OCI-LY1 (cell line): Measurements from ENCODE around the gene FOXN3.

Experiments used
- H2AFZ ChIP-seq: fragments of 200-600 bp; sonication (generic), shearing (Covaris generic); 2 replicates; pipeline ENCODE4 v1.6.0; 2014; ENCODE audit warnings: antibody characterized with exemption, mild to moderate bottlenecking, low read length
- H3F3A ChIP-seq: fragments of 200-600 bp; sonication (generic), shearing (Covaris generic); 2 replicates; pipeline ENCODE4 v1.6.0; 2014; ENCODE audit warnings: mild to moderate bottlenecking, antibody characterized with exemption, low read length, moderate library complexity; ENCODE audit not compliant: insufficient read depth
- H3K27ac ChIP-seq: fragments of 200-600 bp; sonication (generic); 2 replicates; pipeline ENCODE4 v1.5.1; 2014; ENCODE audit warnings: low read length, mixed run types, mild to moderate bottlenecking, low read depth; ENCODE audit not compliant: poor library complexity, severe bottlenecking
- H3K27me3 ChIP-seq: fragments of 200-600 bp; sonication (generic); 2 replicates; pipeline ENCODE4 v1.6.0; 2014; ENCODE audit warnings: antibody characterized with exemption, mild to moderate bottlenecking, low read length, moderate library complexity; ENCODE audit not compliant: insufficient read depth
- H3K36me3 ChIP-seq: fragments of 200-600 bp; sonication (generic); 2 replicates; pipeline ENCODE4 v1.6.1; 2014; ENCODE audit warnings: mild to moderate bottlenecking, antibody characterized with exemption, low read length, moderate library complexity, mixed read lengths; ENCODE audit not compliant: insufficient read depth
- H3K4me1 ChIP-seq: fragments of 200-600 bp; sonication (generic); 2 replicates; pipeline ENCODE4 v1.5.1; 2014; ENCODE audit warnings: mild to moderate bottlenecking, low read length, moderate library complexity; ENCODE audit not compliant: insufficient read depth, severe bottlenecking
- H3K4me2 ChIP-seq: fragments of 200-600 bp; sonication (generic), shearing (Covaris generic); 2 replicates; pipeline ENCODE4 v1.6.1; 2014; ENCODE audit warnings: low read length
- H3K4me3 ChIP-seq: fragments of 200-600 bp; sonication (generic); 2 replicates; pipeline ENCODE4 v1.5.1; 2014; ENCODE audit warnings: low read length, low read depth, mild to moderate bottlenecking, mixed read lengths; ENCODE audit not compliant: poor library complexity, severe bottlenecking
- H3K79me2 ChIP-seq: fragments of 200-600 bp; shearing (Covaris generic); 2 replicates; pipeline ENCODE4 v1.6.1; 2016; ENCODE audit warnings: mixed run types, low read length, mixed read lengths; ENCODE audit not compliant: insufficient read depth
- H3K9ac ChIP-seq: fragments of 200-600 bp; sonication (generic), shearing (Covaris generic); 2 replicates; pipeline ENCODE4 v1.6.1; 2014; ENCODE audit warnings: mild to moderate bottlenecking, low read length, mixed read lengths
- H3K9me2 ChIP-seq: fragments of 200-600 bp; sonication (generic), shearing (Covaris generic); 2 replicates; pipeline ENCODE4 v1.6.1; 2014; ENCODE audit warnings: low read depth, mild to moderate bottlenecking, low read length, mixed read lengths
- H3K9me3 ChIP-seq: fragments of 200-600 bp; shearing (Covaris generic); 2 replicates; pipeline ENCODE4 v1.6.1; 2014; ENCODE audit warnings: low read length, mixed read lengths
- H4K20me1 ChIP-seq: fragments of 200-600 bp; sonication (generic), shearing (Covaris generic); 2 replicates; pipeline ENCODE4 v1.6.0; 2016; ENCODE audit warnings: mild to moderate bottlenecking, low read length; ENCODE audit not compliant: insufficient read depth
- EZH2 ChIP-seq: fragments of 200-600 bp; sonication (generic), shearing (Covaris generic); IDR thresholded peaks from 2 replicates; pipeline ENCODE4 v1.8.0; 2017; ENCODE audit warnings: borderline replicate concordance, mixed run types, mild to moderate bottlenecking, antibody characterized with exemption, low read length, moderate library complexity, mixed read lengths
- TF ChIP-seq, protein P1 (sequence below): fragments of 200-600 bp; sonication (generic), shearing (Covaris generic); IDR thresholded peaks from 2 replicates; pipeline ENCODE4 v1.5.1; 2017; ENCODE audit warnings: mild to moderate bottlenecking, antibody characterized with exemption, low read length, moderate library complexity, mixed read lengths

FOXN3 gene

DNA sequence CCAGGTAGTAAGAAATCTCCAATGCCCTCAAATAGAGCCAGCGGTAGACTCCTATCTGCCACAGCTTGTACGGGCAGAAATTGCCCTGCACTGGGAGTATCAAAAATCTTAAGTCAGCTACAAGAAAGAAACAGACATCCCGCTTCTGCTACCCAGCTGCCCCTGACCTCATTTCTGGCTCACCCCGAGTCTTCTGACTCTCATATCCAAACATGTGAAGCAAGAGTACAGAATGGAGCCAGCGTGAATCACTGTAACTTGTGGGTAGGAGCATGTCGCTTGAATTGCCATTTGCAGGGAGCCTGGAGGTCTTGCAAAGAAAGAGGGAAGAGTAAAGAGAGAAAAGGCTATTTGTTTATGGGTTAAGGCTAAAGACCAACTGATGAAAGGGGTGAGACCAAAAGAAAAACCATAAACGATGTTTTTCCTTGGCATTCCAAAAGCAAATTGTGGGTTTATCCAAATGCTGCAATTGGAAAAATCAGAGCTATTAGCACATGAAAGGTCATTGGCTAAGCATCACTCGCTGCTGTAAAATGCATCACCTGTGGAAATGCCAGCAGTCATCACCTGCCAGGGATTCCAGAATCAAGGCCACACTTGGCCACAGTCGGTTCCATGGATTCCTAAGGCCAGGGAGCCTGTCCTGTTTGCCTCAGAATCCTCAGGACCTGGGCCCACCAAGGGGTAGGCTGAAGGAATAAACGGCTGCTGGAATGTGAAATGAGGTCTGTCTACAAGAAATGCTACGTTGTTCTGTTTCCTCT, 86.6 kb downstream of the FOXN3 start:
- no peaks in the 10 kb centered on the region for H3F3A ChIP-seq
- H3K4me3 ChIP-seq: no peak overlapping the region
- peak overlapping the region; percentile 15; the same call in 1 of the 2 replicates for H3K9ac ChIP-seq
- H3K4me2 ChIP-seq: peak overlapping the region; percentile 47; the same call in 1 of the 2 replicates
- H3K9me2 ChIP-seq: no peaks in the 10 kb centered on the region
- H3K36me3 ChIP-seq: peaks cover 5% of the 10 kb centered on the region; the same call in 1 of the 2 replicates
- H3K79me2 ChIP-seq: 0 out of 2 replicates have a peak, but pooled peaks cover 13% of the 10 kb centered on the region
- H3K4me1 ChIP-seq: peaks cover 62% of the 10 kb centered on the region
- H4K20me1 ChIP-seq: no peaks in the 10 kb centered on the region
- no peak overlapping the region for H2AFZ ChIP-seq
- no peaks in the 10 kb centered on the region for H3K9me3 ChIP-seq
- H3K27ac ChIP-seq: peak overlapping the region; percentile 90
- TF ChIP-seq, protein P1, sequence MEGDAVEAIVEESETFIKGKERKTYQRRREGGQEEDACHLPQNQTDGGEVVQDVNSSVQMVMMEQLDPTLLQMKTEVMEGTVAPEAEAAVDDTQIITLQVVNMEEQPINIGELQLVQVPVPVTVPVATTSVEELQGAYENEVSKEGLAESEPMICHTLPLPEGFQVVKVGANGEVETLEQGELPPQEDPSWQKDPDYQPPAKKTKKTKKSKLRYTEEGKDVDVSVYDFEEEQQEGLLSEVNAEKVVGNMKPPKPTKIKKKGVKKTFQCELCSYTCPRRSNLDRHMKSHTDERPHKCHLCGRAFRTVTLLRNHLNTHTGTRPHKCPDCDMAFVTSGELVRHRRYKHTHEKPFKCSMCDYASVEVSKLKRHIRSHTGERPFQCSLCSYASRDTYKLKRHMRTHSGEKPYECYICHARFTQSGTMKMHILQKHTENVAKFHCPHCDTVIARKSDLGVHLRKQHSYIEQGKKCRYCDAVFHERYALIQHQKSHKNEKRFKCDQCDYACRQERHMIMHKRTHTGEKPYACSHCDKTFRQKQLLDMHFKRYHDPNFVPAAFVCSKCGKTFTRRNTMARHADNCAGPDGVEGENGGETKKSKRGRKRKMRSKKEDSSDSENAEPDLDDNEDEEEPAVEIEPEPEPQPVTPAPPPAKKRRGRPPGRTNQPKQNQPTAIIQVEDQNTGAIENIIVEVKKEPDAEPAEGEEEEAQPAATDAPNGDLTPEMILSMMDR: no peak
- TF ChIP-seq EZH2: no peak
- no peaks in the 10 kb centered on the region for H3K27me3 ChIP-seq

DNA sequence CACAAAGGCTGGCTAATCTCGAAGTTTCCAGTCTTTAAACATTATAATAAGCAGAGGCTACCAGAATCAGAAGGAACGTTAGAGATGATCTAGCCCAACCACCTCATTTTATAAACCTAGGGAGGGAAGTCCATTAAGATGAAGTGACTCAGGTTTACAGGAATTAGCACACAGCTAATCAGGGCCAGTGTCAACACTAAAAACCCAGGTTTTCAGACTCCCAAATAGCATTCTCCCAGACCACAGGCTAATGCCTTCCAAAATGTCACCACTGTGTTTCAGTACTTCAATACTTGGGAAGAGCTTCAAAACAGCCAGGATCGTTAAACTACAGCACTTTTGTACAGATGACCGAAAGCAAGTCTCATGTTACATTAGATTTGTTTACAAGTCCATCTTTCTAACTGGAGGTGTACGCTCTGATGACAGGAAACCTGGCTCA, 89.2 kb downstream of the FOXN3 start:
- Histone ChIP-seq H3K4me2 (no peak overlapping the region), H3K27ac (peak overlapping the region; percentile 9), H3K9ac (no peak overlapping the region), H4K20me1 (no peaks in the 10 kb centered on the region), H3K9me3 (no peaks in the 10 kb centered on the region), H3K4me1 (peaks cover 73% of the 10 kb centered on the region), H3F3A (no peaks in the 10 kb centered on the region), H2AFZ (no peak overlapping the region), H3K4me3 (no peak overlapping the region), H3K9me2 (no peaks in the 10 kb centered on the region), H3K36me3 (peaks cover 5% of the 10 kb centered on the region; the same call in 1 of the 2 replicates), H3K27me3 (no peaks in the 10 kb centered on the region), H3K79me2 (peaks cover 13% of the 10 kb centered on the region; the same call in 1 of the 2 replicates)
- TF ChIP-seq EZH2: no peak
- TF ChIP-seq, protein P1: no peak

DNA sequence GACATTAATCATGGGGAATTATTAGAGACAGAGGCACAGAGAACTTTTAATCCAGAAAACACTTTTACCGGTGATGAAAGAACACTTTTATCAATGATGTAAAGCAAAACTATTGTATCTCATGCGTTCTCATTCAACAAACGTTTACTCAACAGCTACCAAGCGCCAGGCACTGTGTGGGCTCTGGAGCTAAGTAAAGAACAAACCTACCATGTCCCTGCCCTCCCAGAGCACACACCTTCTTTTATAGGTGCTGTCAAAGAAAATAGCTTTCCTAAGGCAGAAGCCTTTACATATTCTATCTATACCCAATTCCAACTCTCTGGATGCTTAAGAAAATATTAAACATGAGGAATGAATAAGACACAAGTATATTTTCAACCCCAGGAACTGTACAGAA, 91.1 kb downstream of the FOXN3 start:
- Histone ChIP-seq H3K9me2 (no peaks in the 10 kb centered on the region), H3K4me1 (peaks cover 55% of the 10 kb centered on the region), H3K27ac (peak overlapping the region; percentile 39), H3K9me3 (no peaks in the 10 kb centered on the region), H3K79me2 (peaks cover 6% of the 10 kb centered on the region; the same call in 1 of the 2 replicates), H4K20me1 (no peaks in the 10 kb centered on the region), H2AFZ (no peak overlapping the region), H3K27me3 (no peaks in the 10 kb centered on the region), H3K4me2 (no peak overlapping the region), H3F3A (no peaks in the 10 kb centered on the region), H3K9ac (no peak overlapping the region), H3K4me3 (no peak overlapping the region), H3K36me3 (peaks cover 5% of the 10 kb centered on the region; the same call in 1 of the 2 replicates)
- TF ChIP-seq, protein P1: no peak
- no peak for TF ChIP-seq EZH2
